Cortex of kidney (tissue), 1 donor: ENCODE measurements around the gene CELF4.

Experiments used
- DNase-seq: peaks from one replicate; lab custom pipeline; 2025; lab: John Stamatoyannopoulos, UW

CELF4 gene

GRCh38 chr18:37258131-37258530 is 307.5 kb downstream of the CELF4 start:
- DNase-seq, result no peak

DNA sequence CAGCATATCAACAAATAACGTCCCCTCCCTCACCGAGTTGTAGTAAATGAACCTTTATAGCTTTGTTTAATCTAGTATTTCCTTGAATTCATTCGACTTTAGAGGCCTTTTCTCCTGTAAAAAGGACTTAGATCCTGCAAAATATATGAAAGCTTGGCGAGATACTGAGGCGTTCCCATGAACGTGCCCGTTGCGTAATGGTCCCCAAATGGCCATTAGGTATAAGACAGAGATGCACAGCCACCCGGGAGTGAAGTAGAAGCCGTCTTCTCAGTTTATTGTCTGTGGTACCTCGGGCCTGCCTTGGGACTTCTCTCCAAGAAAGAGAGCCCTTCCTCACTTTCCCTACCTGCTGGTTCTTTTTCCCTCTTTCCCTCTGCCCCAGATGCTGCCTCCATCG is 310.6 kb downstream of the CELF4 start:
- DNase-seq, result no peak

DNA sequence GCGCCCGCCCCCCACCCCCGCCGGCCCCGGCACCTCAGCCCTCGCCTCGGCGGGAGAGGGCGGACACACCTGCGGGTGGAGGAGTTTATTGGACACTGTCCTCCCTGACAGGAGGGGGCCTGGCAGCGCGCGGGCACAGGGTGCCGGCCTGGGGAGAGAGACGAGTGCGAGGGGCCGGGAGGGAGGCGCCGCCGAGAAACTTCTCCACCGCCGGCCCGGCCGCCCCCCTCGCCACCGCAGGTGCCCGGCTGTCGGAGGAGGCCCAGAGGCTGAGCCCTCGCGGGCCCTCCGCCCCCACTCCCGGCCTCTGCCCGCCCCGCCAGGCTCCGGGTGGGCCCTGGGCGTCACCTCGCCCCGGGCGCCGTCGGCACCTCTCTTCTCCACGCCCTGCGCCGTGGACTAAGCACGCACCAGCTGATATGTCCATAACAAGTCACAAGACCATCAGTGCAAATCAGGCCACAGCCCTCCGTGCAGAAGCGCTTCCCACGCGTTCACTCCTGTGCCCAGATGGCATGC is 311.3 kb downstream of the CELF4 start:
- DNase-seq, result no peak

DNA sequence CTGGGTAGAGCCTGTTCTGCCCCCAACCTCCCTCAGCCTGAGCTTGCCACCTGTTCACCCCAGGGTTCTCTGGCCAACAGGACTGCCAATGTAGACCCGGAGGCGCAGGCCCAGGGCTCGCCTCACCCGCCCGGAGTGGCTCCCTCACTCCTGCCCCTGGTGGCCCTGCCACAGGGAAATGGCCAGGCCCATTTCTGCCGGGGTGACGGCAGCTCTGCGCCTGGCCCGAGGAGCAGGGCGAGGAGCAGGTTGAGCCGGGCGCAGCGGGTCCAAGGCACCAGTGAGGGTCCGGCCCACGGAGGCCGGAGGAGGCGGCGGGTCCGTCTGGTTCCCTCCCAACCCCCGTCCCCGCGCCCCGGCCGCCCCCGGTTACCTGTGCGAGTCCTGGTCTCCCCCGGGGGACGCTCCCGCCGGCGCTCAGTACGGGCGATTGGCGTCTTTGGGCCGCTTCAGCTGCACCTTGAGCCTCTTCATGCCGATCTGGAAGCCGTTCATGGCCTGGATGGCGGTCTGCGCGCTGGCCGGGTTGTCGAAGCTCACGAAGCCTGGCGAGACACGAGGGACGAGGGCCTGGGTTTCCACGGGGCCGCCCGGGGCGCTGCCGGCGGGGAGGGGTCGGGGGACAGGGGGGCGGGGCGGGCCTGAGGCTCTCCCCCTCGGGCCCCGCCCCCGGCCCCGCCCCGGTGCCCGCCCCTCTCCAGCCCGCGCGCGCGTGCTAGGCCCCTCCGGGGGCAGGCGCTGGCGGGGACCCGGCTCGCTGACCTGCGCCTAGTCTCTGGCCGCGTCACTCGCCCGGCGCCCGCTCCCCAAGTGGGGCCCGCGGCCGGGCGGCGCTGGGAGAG is 312.0 kb downstream of the CELF4 start:
- no peak for DNase-seq

DNA sequence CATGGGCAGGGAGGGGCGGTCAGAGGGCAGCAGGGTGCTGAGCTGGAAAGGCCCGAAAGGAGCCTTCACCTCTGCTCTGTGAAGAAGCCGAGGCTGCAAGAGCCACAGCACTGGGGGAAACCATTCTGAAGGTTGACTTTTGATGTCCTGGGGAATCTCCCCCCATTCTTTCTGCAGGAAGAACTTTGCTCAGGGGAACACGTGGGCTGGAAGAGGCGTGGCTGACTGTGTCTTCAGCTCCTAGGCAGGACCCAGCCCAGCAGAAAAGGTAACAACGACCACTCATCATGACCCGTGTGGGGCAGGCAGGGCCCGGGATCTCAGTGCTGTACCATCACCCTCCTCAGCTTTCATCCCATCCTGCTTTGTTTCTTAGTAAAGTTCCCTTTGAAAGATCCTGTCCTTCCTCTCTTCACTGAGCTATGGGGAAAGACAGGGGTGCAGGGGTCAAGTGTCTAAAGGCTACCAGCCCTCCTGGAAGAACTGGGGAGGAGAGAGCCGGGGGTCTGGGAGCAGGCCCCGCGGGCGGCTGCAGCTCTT is 312.7 kb downstream of the CELF4 start:
- no peak for DNase-seq

GRCh38 chr18:37252342-37252741 is 313.3 kb downstream of the CELF4 start:
- DNase-seq, result no peak

DNA sequence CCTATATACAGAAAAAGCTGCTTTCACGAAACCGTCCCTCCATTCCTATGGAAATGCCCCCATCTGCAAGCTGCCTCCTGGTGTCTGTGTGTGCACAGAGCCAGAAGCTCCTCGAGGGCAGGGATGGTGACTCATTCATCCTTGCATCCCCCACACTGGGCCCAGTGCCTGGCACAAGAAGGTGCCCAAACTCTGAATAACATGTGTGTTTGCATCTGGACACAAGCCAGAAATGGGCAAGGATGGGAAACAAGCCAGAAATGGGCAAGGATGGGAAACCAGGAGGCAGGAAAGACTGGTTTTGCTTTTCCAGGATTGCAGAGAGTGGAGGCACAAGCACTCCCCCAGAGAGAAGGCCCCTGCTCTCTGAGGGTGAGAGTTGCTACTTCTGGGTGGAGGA is 313.9 kb downstream of the CELF4 start:
- DNase-seq, result no peak

- DNase-seq, result no peak
These were observed 315.5 kb downstream of the CELF4 start for GRCh38 chr18:37249895-37250618.

DNA sequence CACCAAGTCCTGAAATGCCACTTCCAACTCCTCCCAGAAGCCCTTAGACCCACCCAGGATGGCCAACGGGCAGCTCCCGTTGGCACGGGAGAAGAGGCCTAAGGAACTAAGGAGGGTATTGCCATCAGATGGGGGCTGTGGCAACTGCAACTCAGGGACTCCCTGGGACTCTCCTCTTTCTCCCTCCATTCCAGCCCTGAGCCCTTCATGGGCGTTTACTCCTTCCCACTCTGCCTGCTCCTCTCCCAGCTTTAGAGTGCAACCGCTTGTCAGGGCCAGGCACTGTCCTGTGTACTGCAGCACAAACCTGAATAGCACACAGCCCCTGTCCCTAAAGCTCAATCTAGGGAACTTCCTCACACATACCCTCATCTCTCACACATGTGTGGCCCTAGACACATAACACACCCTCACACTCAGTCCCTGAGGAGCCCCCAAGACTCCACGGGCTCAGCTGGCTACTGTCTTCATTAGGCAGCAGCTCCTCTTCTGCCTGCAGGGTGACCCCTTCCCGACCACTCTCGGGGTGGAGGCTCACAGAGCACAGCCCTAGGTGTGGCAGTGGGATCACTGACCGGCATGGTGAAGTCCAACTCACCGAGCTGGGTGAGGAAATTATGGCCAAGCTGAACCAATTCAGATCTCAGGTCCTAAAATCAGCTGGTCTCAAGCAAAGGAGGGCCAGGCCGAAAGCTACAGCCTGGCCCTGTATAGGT is 316.3 kb downstream of the CELF4 start:
- no peak for DNase-seq

DNA sequence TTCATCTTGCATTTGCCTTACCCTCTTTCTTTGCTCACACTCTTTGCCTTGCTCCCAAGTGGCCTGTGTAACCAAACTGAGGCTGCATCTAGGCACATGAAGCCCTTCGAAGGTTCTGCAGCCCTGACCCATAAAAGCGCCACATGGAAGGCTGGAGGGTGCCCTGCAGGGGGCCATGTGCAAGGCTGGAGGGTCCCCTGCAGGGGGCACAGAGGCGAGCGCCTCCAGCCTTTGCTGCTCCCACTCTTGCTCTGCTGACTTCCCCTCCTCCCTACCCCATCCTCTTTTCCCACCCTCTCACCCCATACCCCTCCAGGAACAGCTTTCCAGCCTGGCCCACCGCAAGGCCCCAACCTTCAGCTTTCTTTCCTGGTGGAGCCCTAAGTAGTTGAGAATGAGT is 317.3 kb downstream of the CELF4 start:
- DNase-seq, result no peak

DNA sequence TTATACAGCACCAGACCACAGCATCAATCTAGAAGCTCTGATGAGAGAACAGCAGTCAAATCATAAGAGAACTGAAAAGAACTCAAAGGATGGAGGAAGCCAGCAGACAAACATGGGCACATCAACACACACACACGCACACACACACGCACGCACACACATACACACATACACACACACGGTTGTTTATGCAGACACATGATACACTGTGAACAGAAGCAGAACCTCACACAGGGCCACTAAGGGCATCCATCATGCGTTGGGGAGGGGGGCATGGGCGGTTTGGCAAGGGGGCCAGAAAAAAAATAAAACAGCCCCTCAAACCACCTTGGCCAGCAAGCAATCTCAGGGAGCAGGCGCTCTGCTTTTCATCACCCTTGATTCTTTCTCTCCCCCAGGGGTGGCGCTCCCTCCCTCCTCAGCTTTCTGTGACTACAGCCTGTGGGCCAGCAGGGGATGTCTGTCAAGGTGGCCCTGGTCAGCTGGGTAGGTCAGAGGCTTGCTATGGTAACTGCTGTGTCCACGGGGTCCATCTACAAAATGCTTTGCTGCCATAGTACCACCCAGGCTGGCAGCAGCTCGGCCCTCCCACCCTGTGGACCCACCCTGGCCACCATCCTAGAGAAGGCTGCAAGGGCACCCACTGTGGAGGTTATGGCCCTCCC is 318.0 kb downstream of the CELF4 start:
- DNase-seq, result no peak

GRCh38 chr18:37246779-37247340 is 318.7 kb downstream of the CELF4 start:
- no peak for DNase-seq

- DNase-seq, result no peak
These were observed 321.0 kb downstream of the CELF4 start for GRCh38 chr18:37244618-37245017.

DNA sequence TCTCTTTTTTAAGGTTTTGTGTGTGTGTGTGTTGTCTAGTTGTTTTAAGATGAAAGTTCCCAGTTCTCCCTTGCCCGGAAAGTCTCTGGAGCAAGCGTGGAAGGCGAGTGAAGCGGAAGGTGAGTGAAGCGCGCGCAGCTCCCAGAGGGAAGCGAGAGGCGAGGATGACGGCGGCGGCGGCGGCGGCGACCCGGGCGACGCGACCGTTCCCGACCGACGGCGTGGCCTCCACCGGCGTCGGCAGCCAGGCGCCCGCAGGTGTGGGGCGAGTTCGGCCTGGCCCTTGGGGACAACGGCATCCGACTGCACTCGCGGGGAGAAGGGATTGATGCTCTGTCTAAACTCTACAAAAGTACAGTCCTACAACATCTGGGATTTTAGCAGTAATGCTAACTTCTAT is 321.9 kb downstream of the CELF4 start:
- no peak for DNase-seq

DNA sequence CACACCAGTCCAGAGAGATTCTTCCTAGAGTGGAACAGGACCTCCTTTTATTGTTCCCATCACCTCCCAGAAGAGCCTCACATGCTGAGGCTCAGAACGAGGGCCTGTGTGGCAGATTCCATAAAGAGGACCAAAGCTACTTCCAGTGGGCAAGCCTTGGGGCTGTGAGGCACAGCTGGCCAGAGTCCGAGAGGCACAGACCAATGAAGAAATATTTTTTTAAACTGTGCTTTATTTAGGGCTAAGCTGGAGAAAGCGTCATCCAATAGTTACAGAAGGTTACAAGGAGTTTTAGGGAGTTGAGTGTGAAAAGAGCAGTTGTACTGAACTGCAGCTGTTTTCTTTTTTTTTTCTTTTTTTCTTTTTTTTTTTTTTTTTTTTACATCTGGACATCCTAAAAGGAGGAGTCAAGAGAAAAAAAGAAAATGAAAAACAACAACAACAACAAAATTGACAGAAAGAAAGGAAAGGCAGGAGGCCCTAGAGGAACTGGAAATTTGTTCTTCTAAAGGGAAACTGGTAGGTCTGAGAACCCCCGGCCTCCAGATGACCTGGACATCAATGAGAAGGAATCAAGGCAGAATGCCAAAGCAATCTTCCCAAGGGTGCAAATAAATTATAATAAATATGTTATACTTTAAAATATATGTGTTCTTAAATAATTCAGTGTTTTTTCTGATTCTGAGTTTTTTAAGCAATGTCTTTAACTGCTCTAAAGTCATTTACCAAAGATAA is 322.6 kb downstream of the CELF4 start:
- no peak for DNase-seq

GRCh38 chr18:37242091-37242490 is 323.5 kb downstream of the CELF4 start:
- no peak for DNase-seq

DNA sequence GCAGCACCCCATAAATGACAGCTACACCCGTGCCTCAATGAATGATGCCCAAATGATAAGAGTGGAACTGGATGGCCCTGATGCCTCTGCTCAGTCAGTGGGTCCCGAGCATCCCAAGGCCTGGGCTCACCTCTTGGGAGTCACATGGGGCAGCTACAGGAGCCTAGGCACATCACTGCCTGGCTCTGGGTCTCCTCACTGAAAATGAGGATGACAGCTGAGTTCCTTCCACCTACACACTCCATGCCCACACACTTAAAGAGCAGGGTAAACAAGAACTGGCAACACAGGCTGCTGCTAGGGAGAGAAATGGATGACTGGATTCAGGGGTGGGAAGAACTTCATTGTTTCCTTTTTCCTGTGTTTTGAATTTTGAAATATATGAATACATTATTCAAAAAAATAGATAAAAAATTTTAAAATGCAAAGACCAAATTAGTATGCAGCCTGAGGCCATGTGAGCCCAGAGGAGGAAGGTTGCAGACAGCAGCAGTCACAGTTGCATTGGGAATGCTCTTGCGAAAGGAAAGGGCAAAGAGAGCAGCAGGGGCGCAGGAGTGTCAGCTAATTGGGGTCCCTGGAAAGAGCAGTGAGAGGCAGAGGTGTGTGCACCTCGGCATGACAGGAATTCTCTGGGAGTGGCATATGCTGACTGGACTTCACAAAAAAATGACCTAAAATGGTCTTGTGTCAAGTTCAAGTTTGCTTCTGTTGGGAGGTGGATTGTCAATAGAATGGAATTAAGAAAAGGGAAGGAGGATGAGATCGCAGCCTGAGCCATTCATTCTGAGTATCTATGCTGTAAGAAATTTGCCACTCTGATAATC is 327.1 kb downstream of the CELF4 start:
- no peak for DNase-seq

DNA sequence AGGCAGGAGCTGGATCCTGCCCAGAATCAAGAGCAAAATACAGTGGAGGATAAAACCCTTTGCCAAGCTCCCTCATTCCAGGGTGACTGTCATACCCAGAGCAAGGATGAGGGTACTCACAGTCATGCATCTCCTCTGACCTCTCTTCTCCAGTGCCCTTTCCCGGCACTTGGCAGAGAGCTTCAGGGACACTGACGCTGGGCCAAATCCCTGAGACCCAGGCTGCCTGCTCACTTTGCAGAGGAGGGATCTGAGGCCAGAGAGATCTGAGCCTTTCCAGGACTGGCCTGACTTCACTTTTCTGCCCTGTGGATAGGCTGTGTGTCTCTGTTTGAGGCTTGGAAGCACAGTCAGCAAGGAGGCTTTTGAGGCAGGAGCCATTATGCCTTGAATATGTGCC is 330.0 kb downstream of the CELF4 start:
- DNase-seq, result no peak

GRCh38 chr18:37231251-37231650 is 334.3 kb downstream of the CELF4 start:
- DNase-seq, result no peak

- DNase-seq, result no peak
These were observed 334.8 kb downstream of the CELF4 start for GRCh38 chr18:37230768-37231167.
